HUES6 (cell line): ENCODE data around the gene PPP1R9B.

ENCODE experiments used
- H3K27ac ChIP-seq: 2 replicates; pipeline ENCODE4 v1.7.0; 2013; ENCODE audit warnings: low read depth, mild to moderate bottlenecking, low read length, inconsistent platforms
- H3K27me3 ChIP-seq: 2 replicates; pipeline ENCODE4 v1.6.1; 2013; ENCODE audit warnings: low read length; ENCODE audit not compliant: control insufficient read depth, insufficient read depth
- H3K36me3 ChIP-seq: 2 replicates; pipeline ENCODE4 v1.6.1; 2013; ENCODE audit warnings: low read length; ENCODE audit not compliant: control insufficient read depth, insufficient read depth
- H3K4me1 ChIP-seq: 2 replicates; pipeline ENCODE4 v1.6.1; 2013; ENCODE audit warnings: low read length; ENCODE audit not compliant: control insufficient read depth, insufficient read depth
- H3K4me3 ChIP-seq: 2 replicates; pipeline ENCODE4 v1.5.1; 2013; ENCODE audit warnings: low read depth, low read length
- H3K9ac ChIP-seq: one replicate; pipeline ENCODE4 v1.6.1; 2013; ENCODE audit warnings: mild to moderate bottlenecking, low read length
- H3K9me3 ChIP-seq: 2 replicates; pipeline ENCODE4 v1.6.1; 2013; ENCODE audit warnings: low read depth, low read length; ENCODE audit not compliant: control insufficient read depth, insufficient read depth

Gene PPP1R9B

GRCh38 chr17:50144845-50145531 lies 5.5 kb downstream of the PPP1R9B start:
- Histone ChIP-seq H3K9me3 (no peaks in the 10 kb centered on the region), H3K27me3 (peaks cover 10% of the 10 kb centered on the region; the same call in 1 of the 2 replicates), H3K9ac (no peak overlapping the region), H3K27ac (no peak overlapping the region), H3K4me1 (peaks cover 33% of the 10 kb centered on the region), H3K36me3 (peaks cover 44% of the 10 kb centered on the region), H3K4me3 (no peak overlapping the region)

- Histone ChIP-seq H3K27me3 (peaks cover 4% of the 10 kb centered on the region; the same call in 1 of the 2 replicates), H3K27ac (no peak overlapping the region), H3K9ac (no peak overlapping the region), H3K4me3 (no peak overlapping the region), H3K4me1 (peaks cover 33% of the 10 kb centered on the region), H3K36me3 (peaks cover 48% of the 10 kb centered on the region), H3K9me3 (no peaks in the 10 kb centered on the region)
Observed at GRCh38 chr17:50144355-50144754, 6.1 kb downstream of the PPP1R9B start.

DNA sequence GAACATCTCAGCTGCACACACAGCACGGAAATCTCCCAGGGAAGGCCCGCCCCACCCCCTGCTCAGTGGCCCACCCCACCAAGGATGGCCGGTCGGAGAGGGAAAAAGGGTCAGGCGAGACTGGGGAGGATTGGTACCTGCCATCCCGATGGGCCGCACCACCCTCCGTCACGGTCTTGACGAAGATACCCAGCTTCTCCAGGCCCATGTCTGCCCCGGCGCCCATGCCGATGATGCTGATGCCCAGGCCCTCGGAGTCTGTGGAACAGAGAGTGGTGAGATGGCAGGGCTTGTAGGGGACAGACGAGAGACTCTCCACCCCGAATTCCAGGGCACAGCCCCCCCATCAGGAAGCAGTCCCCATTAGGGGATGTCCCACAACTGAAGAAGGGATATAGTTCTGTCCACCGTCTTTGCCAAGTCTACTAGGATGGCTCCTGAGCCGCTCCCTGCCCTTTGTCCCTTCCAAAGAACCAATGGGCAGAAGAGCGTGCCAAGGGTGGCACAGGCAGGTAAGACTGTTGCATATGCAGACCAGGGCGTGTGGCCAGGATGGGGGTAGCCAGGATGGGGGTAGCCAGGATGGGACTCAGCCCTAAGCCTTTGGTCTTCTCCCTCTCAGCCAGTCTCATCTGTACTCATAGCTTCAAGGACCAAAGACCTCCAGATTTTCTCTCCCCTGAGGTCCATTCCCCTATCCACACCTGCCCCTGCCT lies 6.9 kb downstream of the PPP1R9B start:
- Histone ChIP-seq H3K27me3 (no peaks in the 10 kb centered on the region), H3K36me3 (peaks cover 56% of the 10 kb centered on the region), H3K9me3 (no peaks in the 10 kb centered on the region), H3K9ac (no peak overlapping the region), H3K4me1 (peaks cover 33% of the 10 kb centered on the region), H3K27ac (no peak overlapping the region), H3K4me3 (no peak overlapping the region)

DNA sequence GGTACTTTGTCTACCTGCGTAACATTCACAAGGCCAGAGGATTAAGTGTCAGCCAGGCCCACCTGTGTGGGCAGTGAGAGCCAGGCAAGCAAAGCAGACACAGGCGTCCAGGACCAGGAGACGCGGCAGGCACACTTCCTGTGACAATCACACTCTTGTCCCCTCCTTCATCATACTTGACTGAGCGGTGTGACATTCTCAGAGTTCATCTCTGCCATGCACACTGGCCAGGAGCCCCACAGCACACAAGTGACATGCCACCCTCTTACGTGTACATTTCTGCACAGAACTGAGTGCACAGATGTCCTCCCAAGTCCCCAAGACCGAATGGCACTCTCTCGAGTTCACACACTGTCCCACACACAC lies 8.7 kb downstream of the PPP1R9B start:
- no peak overlapping the region for H3K9ac ChIP-seq
- H3K27ac ChIP-seq: no peak overlapping the region
- no peaks in the 10 kb centered on the region for H3K27me3 ChIP-seq
- H3K9me3 ChIP-seq: no peaks in the 10 kb centered on the region
- peaks cover 75% of the 10 kb centered on the region for H3K36me3 ChIP-seq
- H3K4me3 ChIP-seq: no peak overlapping the region
- peaks cover 15% of the 10 kb centered on the region; the same call in 1 of the 2 replicates for H3K4me1 ChIP-seq

GRCh38 chr17:50141026-50141744 lies 9.3 kb downstream of the PPP1R9B start:
- Histone ChIP-seq H3K9ac (no peak overlapping the region), H3K9me3 (no peaks in the 10 kb centered on the region), H3K27ac (no peak overlapping the region), H3K27me3 (no peaks in the 10 kb centered on the region), H3K4me3 (no peak overlapping the region), H3K36me3 (peaks cover 80% of the 10 kb centered on the region), H3K4me1 (peaks cover 10% of the 10 kb centered on the region; the same call in 1 of the 2 replicates)

DNA sequence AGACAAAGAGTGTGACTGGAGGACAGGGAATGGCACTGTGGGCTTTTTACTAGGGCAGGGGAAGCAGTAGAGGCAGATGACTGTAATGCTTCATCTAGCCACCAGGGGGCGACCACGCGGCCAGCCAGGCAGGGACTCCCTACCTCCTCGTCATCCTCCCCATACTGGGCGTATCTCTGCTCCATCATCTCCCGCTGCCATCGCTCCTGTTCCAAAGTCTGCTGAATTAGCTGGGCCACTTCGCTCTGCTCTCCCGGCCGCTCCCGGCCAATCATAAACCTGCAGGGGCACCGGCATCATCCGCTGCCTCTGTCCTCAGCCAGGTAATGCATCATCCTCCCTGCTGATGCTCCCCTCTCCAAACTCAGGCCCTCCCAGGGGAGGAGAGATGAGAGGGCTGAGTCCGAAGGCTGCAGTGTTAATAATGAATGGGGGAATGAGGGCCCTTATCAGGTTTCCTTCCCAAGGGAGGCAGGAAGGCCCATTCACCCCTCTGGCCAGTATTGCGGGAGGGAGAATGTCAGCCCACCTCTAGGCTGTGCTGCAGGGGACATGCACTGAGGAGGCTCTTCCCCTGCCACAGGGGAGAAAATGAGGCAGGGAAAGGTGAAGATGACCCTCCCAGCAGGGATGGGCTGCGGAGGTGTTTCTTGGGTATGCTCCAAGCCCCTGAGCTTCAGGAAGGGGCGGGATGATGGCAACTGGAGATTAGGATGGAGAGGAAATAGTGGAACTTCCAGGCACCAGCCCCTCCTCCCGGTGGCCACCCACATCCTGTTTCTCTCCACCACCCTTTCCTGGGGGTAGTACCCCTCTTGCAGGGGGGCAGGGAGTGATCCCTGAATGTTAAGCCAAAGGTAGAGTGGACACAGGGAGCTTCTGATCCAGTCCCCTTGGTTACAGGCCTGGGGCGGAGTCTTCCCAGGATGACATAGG lies 10.3 kb downstream of the PPP1R9B start:
- Histone ChIP-seq H3K4me1 (peaks cover 9% of the 10 kb centered on the region; the same call in 1 of the 2 replicates), H3K9me3 (no peaks in the 10 kb centered on the region), H3K4me3 (no peak overlapping the region), H3K9ac (no peak overlapping the region), H3K36me3 (peaks cover 82% of the 10 kb centered on the region), H3K27ac (no peak overlapping the region), H3K27me3 (no peaks in the 10 kb centered on the region)

DNA sequence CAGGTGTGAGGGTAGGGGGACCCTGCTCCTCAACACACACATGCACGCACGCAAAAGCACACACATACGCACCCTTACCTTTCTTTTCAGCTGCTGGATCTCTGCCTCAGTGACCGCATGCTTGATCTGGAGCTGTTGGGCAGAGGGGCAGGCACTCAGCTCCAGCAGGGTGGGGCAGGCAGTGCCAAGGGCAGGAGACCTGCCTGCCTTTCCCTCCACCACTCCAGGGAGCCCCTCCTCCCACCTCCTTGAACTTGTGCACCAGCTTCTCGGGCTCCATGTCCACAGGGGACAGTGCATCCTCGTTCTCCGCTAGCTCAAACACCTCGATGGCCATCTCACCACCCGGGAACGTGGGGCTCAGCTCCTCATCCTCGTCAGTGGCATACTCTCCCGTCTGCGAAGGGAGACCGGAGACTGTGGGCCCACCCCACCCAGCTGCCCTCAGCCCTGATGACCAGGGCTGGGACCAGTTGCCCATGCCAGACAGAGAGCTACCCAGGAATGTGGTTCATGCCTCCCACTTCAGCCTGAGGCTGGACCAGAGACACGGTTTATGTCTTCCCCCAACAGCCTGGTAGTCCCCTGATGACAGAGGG lies 11.2 kb downstream of the PPP1R9B start:
- Histone ChIP-seq H3K27ac (no peak overlapping the region), H3K9ac (no peak overlapping the region), H3K9me3 (no peaks in the 10 kb centered on the region), H3K36me3 (peaks cover 75% of the 10 kb centered on the region), H3K4me1 (peaks cover 16% of the 10 kb centered on the region), H3K27me3 (no peaks in the 10 kb centered on the region), H3K4me3 (no peak overlapping the region)

DNA sequence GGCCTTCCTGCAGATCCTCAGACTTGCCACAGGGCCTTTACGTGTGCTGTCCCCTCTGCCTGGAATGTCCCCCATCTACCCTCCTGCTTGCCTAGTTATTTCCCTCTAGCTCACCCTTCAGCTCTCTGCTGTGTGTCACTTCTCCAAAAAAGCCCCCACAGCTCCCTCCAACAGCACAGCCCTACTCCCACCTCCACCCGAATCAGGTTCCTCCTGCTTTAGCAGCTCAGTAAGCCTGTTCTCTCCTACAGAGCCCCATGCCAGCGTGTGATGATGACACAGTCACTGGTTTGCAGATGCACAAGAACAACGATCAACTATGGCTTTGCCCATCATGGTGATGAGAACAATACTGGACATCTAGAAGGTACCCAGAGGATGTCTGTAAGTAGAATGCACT lies 13.4 kb downstream of the PPP1R9B start:
- Histone ChIP-seq H3K27ac (no peak overlapping the region), H3K36me3 (peaks cover 56% of the 10 kb centered on the region), H3K9ac (no peak overlapping the region), H3K27me3 (no peaks in the 10 kb centered on the region), H3K4me3 (no peak overlapping the region), H3K4me1 (peaks cover 33% of the 10 kb centered on the region), H3K9me3 (no peaks in the 10 kb centered on the region)

GRCh38 chr17:50136096-50136687 lies 14.3 kb downstream of the PPP1R9B start:
- Histone ChIP-seq H3K4me1 (peaks cover 33% of the 10 kb centered on the region), H3K9me3 (no peaks in the 10 kb centered on the region), H3K9ac (no peak overlapping the region), H3K36me3 (peaks cover 49% of the 10 kb centered on the region), H3K27ac (no peak overlapping the region), H3K4me3 (no peak overlapping the region), H3K27me3 (no peaks in the 10 kb centered on the region)
